ENCODE measurements around the gene SLC30A5. TPM values are rescaled to one million over a fixed set of nuclear protein-coding genes. Genes with fewer than 3 reads are reported as not detected.
"Not testable (repeated sequence)": the region's sequence is repeated elsewhere in the genome, so short reads cannot be mapped to it uniquely, and the experiment has no call there.

The SLC30A5 gene
- total and polyA plus RNA-seq, 12 donors = 31.5 to 76.8 (median 38.9) TPM

DNA sequence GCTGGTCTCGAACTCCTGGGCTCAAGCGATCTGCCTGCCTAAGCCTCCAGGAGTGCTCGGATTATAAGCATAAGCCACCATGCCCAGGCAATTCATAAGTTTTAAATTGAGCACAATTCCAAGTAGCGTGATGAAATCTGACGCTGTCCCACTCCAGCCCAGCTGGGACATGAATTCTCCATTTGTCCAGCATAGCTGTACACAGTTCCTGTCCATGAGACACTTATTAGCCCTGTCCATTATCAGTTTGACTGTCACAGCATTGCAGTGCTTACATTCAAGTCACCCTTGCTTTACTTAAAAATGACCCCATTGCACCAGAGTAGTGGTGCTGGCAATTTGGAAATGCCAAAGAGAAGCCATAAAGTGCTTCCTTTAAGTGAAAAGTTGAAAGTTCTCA lies 7.6 kb upstream of the SLC30A5 start:
- Histone ChIP-seq H3K27ac (no peak overlapping the region), H3K9me3 (replicated peaks in 1 of 3) (no peaks in the 10 kb centered on the region), H3K4me1 (replicated peaks in 1 of 2) (no peaks in the 10 kb centered on the region), H3K36me3 (replicated peaks in 1 of 2) (no peaks in the 10 kb centered on the region), H3K4me3 (no peak overlapping the region), H3K27me3 (no peaks in the 10 kb centered on the region)
- no peak for TF ChIP-seq POLR2A (IDR thresholded peaks at IDR 0.05)
- TF ChIP-seq, protein P1, sequence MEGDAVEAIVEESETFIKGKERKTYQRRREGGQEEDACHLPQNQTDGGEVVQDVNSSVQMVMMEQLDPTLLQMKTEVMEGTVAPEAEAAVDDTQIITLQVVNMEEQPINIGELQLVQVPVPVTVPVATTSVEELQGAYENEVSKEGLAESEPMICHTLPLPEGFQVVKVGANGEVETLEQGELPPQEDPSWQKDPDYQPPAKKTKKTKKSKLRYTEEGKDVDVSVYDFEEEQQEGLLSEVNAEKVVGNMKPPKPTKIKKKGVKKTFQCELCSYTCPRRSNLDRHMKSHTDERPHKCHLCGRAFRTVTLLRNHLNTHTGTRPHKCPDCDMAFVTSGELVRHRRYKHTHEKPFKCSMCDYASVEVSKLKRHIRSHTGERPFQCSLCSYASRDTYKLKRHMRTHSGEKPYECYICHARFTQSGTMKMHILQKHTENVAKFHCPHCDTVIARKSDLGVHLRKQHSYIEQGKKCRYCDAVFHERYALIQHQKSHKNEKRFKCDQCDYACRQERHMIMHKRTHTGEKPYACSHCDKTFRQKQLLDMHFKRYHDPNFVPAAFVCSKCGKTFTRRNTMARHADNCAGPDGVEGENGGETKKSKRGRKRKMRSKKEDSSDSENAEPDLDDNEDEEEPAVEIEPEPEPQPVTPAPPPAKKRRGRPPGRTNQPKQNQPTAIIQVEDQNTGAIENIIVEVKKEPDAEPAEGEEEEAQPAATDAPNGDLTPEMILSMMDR (IDR thresholded peaks at IDR 0.05) = no peak
- intact Hi-C loops (cut with DNase I) = no loop called here
- WGBS, 4 donors = 90 to 95% (median 91%) methylated on average over 4 to 5 of the region's 5 CpGs
- no peak for DNase-seq

DNA sequence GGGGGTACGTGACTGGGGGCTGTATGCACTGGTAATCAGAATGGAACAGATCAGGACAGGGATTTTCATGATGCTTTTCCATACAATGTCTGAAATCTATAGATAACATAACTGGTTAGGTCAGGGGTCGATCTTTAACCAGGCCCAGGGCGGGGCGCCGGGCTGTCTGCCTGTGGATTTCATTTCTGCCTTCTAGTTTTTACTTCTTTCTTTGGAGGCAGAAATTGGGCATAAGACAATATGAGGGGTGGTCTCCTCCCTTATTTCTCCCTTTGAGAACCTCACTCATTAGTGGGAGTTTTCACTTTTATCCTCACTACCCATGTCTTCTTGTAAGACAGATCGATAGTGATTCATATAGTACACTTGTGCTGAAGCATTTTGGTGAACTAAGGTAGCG lies 5.8 kb upstream of the SLC30A5 start:
- DNase-seq; H3K4me1 ChIP-seq (replicated peaks in 1 of 2); intact Hi-C loops (cut with DNase I); H3K27ac ChIP-seq; H3K36me3 ChIP-seq (replicated peaks in 1 of 2); H3K27me3 ChIP-seq; H3K4me3 ChIP-seq; H3K9me3 ChIP-seq (replicated peaks in 1 of 3): not testable (repeated sequence)
- WGBS, 4 donors = 83 to 97% (median 92%) methylated on average over 7 of the region's 7 CpGs

DNA sequence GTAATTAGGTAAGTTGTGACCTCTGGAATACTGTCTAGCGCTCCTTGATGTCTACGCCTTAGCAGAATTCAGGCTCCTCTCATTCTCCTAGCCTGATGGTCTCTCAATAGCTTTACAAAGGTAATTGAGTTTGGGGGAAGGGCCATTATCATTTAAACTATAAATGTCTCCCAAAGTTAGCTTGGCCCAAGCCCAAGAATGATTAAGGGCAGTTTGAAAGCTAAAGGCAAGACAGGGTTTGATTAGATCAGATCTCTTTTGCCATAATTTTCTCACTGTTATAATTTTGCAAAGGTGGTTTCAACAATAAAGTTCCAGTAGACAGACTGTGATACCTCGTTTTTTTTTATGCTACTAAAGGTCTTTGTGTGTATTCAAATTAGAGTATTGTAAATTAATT lies 3.7 kb upstream of the SLC30A5 start:
- Histone ChIP-seq H3K36me3 (replicated peaks in 1 of 2) (no peaks in the 10 kb centered on the region), H3K27me3 (no peaks in the 10 kb centered on the region), H3K4me1 (replicated peaks in 1 of 2) (peaks cover under 1 to 9% of the 10 kb centered on the region in 2 donors), H3K4me3 (no peak overlapping the region), H3K27ac (no peak overlapping the region), H3K9me3 (replicated peaks in 1 of 3) (no peaks in the 10 kb centered on the region)
- TF ChIP-seq, protein P1 (IDR thresholded peaks at IDR 0.05) = no peak
- no peak for TF ChIP-seq POLR2A (IDR thresholded peaks at IDR 0.05)
- WGBS, 4 donors = 82 to 85% (median 84%) methylated on average over 3 of the region's 3 CpGs
- DNase-seq = no peak
- intact Hi-C loops (cut with DNase I) = loop anchor here in 1 of 2 donors (10.0 kb wide), 2 partner anchors 245 to 275 kb away; partner anchors contain the start of genes AK6, CCDC125, RAD17 and TAF9

DNA sequence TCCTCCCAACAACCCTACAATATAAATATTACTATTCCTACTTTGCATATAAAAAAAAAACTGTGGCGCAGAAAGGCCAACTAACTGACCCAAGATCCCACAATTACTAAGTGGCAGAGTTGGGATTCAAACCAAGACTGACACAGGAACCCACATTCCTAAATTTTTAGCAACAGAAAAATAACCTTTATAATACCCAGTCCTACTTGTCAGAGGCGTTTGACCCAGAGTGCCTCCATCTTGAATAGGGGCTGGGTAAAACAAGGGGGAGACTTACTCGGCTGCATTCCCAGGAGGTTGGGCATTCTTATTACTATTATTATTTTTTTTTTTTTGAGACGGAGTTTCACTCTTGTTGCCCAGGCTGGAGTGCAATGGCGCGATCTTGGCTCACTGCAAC lies 2.0 kb upstream of the SLC30A5 start:
- no peaks in the 10 kb centered on the region for H3K36me3 ChIP-seq (replicated peaks in 1 of 2)
- H3K9me3 ChIP-seq (replicated peaks in 1 of 3) = no peaks in the 10 kb centered on the region
- H3K27ac ChIP-seq = no peak overlapping the region
- no peak for TF ChIP-seq POLR2A (IDR thresholded peaks at IDR 0.05)
- TF ChIP-seq, protein P1 (IDR thresholded peaks at IDR 0.05) = no peak
- no peak overlapping the region for H3K4me3 ChIP-seq
- no peaks in the 10 kb centered on the region for H3K27me3 ChIP-seq
- 84 to 94% (median 86%) methylated on average over 6 of the region's 6 CpGs for WGBS, 4 donors
- H3K4me1 ChIP-seq (replicated peaks in 1 of 2) = peaks cover 4 to 24% of the 10 kb centered on the region in 2 donors
- DNase-seq = no peak
- intact Hi-C loops (cut with DNase I) = loop anchor here in 1 of 2 donors (10.0 kb wide), 2 partner anchors 243 to 273 kb away; partner anchors contain the start of genes AK6, CCDC125, RAD17 and TAF9

DNA sequence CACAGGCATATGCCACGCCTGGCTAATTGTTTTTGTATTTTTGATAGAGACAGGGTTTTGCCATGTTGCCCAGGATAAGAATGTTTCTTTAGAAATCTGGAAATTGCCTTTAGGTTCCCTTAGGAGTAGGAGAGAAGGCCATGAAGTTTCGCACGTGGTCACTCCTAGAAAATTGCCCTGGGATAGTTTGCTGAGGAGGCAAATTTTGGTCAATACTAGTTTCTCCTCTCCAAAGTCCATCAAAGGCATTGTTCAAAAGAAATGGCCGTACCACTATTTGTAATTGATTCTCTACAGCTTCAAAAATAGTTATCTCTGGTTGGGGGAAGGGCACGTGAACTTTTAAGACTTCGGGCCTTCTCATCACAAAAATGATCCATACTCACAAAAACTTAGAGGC lies 845 bp upstream of the SLC30A5 start:
- no peak overlapping the region for H3K4me3 ChIP-seq
- H3K9me3 ChIP-seq (replicated peaks in 1 of 3) = no peaks in the 10 kb centered on the region
- TF ChIP-seq POLR2A (IDR thresholded peaks at IDR 0.05) = no peak
- TF ChIP-seq, protein P1 (IDR thresholded peaks at IDR 0.05) = no peak
- intact Hi-C loops (cut with DNase I) = loop anchor here in 1 of 2 donors (10.0 kb wide), 2 partner anchors 242 to 272 kb away; partner anchors contain the start of genes AK6, CCDC125, RAD17 and TAF9
- H3K36me3 ChIP-seq (replicated peaks in 1 of 2) = no peaks in the 10 kb centered on the region
- no peaks in the 10 kb centered on the region for H3K27me3 ChIP-seq
- 76 to 90% (median 84%) methylated on average over 6 of the region's 6 CpGs for WGBS, 4 donors
- H3K4me1 ChIP-seq (replicated peaks in 1 of 2) = peaks cover 4 to 24% of the 10 kb centered on the region in 2 donors
- no peak for DNase-seq
- no peak overlapping the region for H3K27ac ChIP-seq

Measured in adrenal gland (tissue), 12 donors.